ENCODE results near the gene RAPGEF1.

Gene RAPGEF1

DNA sequence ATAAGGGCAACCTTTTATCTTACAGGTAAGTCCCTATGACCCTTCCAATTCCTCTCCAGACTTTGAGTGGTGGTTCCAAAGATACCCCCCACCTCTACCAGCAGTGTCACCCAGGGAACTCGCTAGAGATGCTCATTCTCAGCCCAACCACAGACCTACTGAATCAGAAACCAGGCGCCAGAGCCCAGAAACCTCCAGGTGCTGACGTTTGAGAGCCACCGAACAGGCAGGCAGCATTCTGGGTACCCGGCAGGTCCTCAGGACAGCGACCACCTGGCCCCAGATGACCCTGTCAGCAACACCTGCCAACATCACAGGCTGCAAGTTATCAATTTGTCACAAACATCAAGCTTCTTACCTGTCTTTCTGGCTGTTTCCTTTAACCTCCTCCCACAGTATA is 19.5 kb downstream of the RAPGEF1 start:
- no peak for DNase-seq (ENCODE audit: extremely low spot score)
- TF ChIP-seq, protein P1, sequence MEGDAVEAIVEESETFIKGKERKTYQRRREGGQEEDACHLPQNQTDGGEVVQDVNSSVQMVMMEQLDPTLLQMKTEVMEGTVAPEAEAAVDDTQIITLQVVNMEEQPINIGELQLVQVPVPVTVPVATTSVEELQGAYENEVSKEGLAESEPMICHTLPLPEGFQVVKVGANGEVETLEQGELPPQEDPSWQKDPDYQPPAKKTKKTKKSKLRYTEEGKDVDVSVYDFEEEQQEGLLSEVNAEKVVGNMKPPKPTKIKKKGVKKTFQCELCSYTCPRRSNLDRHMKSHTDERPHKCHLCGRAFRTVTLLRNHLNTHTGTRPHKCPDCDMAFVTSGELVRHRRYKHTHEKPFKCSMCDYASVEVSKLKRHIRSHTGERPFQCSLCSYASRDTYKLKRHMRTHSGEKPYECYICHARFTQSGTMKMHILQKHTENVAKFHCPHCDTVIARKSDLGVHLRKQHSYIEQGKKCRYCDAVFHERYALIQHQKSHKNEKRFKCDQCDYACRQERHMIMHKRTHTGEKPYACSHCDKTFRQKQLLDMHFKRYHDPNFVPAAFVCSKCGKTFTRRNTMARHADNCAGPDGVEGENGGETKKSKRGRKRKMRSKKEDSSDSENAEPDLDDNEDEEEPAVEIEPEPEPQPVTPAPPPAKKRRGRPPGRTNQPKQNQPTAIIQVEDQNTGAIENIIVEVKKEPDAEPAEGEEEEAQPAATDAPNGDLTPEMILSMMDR (IDR thresholded peaks at IDR 0.05; ENCODE audit: control extremely low read depth, extremely low read depth, low read depth, missing control alignments), result no peak
- ChIA-PET CTCF (interaction anchor here (1.3 to 1.4 kb wide), 2 partner anchors 20 to 85 kb away, joined by 3 to 4 read pairs; partner anchors contain the start of gene RAPGEF1), POLR2A (interaction anchor here (0.7 kb wide), 1 partner anchor 16 kb away, joined by 3 read pairs; no protein-coding TSS in a partner anchor)

DNA sequence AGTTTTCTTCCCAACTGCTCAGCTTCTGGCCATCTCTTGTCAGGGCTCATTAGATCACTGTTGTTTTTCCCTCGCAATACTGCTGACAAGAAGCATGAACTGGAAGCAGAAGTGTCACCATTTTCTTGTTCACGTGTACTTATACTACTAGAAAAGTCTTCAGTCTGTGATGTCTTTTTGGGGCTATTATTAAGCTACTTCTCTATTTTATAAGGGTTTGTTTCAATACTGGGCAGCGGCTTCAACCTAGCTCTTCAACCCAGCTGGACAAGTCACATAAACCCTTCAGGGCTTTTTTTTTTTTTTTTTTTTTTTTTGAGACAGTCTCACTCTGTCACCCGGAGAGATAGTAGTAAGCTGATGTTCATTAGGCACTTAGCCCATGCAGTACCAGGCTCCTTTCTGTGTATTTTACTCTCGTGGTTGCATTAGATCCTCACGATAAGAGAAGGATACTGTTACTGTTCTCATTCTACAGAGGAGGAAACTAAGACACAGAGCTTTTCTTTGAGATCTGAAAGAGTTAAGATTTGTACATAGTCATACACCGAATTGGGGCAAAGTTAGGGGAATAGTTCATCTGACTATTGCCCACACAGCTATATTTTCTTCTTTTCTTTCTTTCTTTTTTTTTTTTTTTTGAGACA is 20.5 kb downstream of the RAPGEF1 start:
- TF ChIP-seq, protein P1 (IDR thresholded peaks at IDR 0.05; ENCODE audit: control extremely low read depth, extremely low read depth, low read depth, missing control alignments), result no peak
- POLR2A ChIA-PET, result interaction anchor here (0.6 to 0.9 kb wide), 6 partner anchors 9 to 341 kb away, joined by 3 to 7 read pairs (median 4); no protein-coding TSS in a partner anchor
- no peak for DNase-seq (ENCODE audit: extremely low spot score)
- CTCF ChIA-PET, result interaction anchor here (0.8 to 1.6 kb wide), 10 partner anchors 8 to 91 kb away, joined by 3 to 7 read pairs (median 4); partner anchors contain the start of gene RAPGEF1

DNA sequence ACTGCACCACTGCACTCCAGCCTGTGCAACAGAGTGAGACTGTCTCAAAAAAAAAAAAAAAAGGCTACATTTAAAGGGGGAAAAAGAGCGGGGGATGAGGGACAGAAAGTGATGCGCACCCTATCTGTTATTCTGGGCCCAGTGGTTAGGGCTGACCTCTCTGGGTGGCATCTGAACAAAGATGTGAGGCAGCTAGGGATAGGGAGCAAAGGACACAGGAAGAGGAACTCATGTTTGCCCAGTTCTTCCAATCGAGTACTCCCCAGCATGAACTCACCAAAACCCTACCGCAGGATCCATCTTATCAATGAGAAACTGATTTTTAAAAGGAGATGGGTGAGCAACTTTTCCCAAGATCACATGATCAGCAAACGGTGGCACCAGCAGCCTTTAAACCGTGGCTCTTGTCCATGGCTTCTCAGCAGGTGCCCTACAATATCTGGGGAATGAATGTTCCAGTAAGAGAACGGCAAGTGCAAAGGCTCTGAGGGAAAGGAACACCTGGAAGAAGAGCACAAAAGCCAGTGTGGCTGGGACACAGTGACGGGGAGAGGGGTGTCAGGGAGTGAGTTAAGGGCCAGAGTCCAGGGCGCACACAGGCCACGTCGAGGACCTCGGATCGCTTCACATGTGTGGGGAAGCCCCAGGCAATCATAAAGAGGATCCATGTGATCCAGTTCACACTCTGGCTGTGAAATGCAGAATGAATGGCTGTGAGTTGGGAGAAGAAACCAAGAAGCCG is 22.0 kb downstream of the RAPGEF1 start:
- TF ChIP-seq, protein P1 (IDR thresholded peaks at IDR 0.05; ENCODE audit: control extremely low read depth, extremely low read depth, low read depth, missing control alignments), result no peak
- CTCF ChIA-PET, result interaction anchor here (1.6 to 3.3 kb wide), 3 partner anchors 7 to 21 kb away, joined by 6 to 9 read pairs (median 9); no protein-coding TSS in a partner anchor
- POLR2A ChIA-PET, result no interaction called here
- no peak for DNase-seq (ENCODE audit: extremely low spot score)

DNA sequence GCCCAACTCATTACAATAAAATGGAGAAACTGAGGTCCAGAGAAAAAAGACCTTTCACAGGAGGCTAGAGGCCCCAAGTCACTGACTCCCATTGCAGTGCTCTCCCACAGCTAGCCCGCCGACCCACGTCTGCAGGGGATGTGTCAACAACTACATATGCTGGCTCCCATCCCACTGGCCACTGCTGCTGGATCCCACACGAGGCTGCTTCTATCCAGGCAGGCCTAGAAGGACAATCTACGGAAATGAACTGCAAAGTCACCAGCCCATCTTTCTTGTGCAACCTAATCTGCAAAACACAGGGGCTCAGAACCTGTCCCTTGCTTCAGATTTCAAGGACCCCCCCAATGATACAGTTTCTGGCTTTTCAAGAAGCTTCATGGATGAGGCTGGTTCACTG is 24.0 kb downstream of the RAPGEF1 start:
- no peak for DNase-seq (ENCODE audit: extremely low spot score)
- ChIA-PET CTCF (interaction anchor here (1.2 to 3.3 kb wide), 6 partner anchors 9 to 124 kb away, joined by 5 to 9 read pairs (median 7); no protein-coding TSS in a partner anchor), POLR2A (no interaction called here)
- TF ChIP-seq, protein P1 (IDR thresholded peaks at IDR 0.05; ENCODE audit: control extremely low read depth, extremely low read depth, low read depth, missing control alignments), result no peak

DNA sequence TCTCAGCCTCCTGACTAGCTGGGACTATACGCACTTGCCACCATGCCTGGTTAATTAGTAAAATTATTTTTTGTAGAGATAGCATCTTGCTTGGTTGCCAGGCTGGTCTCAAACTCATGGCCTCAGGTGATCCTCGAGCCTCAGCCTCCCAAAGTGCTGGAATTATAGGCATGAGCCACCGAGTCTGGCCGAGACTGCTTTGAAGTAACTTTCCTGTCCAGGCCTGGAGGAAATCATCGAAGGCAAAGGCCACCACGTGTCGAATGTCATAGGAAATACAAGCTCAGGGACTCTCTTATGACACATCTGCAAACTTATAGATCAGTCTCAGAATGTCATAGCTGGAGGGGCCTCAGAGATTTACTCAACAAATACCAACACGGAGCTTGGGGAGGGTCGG is 25.1 kb downstream of the RAPGEF1 start:
- DNase-seq (ENCODE audit: extremely low spot score), result no peak

DNA sequence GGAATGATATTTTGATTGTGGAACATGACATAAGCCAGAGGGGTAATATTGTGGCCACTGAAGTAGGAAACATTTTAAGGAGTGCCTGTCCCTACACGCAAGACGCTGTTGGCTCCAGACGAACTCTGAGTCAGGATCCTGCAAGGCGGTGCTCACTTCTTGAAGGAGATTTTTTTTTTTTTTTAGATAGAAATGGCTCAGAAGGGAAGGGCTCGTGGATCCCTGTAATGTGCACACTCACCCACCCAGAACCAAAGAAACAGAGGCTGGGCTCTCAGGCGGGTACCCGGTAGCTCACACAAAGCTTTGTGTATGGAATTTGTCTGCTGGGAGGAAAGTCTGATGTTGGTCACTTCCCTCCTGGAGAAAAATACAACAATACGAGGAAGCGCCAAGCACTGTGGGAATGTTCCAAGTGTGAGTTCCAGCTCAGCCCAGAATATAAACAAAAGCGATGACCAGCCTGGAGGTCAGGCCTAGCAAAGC is 25.7 kb downstream of the RAPGEF1 start:
- ChIA-PET POLR2A (no interaction called here), CTCF (interaction anchor here (0.7 to 3.3 kb wide), 5 partner anchors 9 to 17 kb away, joined by 3 to 9 read pairs (median 5); no protein-coding TSS in a partner anchor)
- TF ChIP-seq, protein P1 (IDR thresholded peaks at IDR 0.05; ENCODE audit: control extremely low read depth, extremely low read depth, low read depth, missing control alignments), result no peak
- DNase-seq (ENCODE audit: extremely low spot score), result no peak

More for the DNA sequence above, 25.1 kb downstream of the RAPGEF1 start:
- POLR2A ChIA-PET, result no interaction called here
- CTCF ChIA-PET, result interaction anchor here (0.7 to 3.3 kb wide), 6 partner anchors 10 to 21 kb away, joined by 3 to 9 read pairs (median 5); no protein-coding TSS in a partner anchor
- TF ChIP-seq, protein P1 (IDR thresholded peaks at IDR 0.05; ENCODE audit: control extremely low read depth, extremely low read depth, low read depth, missing control alignments), result no peak

Data from GM10248 (cell line).